Activated CD4-positive, CD25-positive, alpha-beta regulatory T cell (primary cell): Measurements from ENCODE around the gene SLC24A3.

Experiments
- DNase-seq, 4 experiments: peaks; one replicate each; lab custom pipeline; 2025; lab: John Stamatoyannopoulos, UW

SLC24A3 gene

GRCh38 chr20:19506021-19506420 lies 293.6 kb downstream of the SLC24A3 start:
- no peak for DNase-seq

- DNase-seq: no peak
Observed at GRCh38 chr20:19508449-19508848, 296.0 kb downstream of the SLC24A3 start.

- no peak for DNase-seq
Observed at GRCh38 chr20:19510611-19511010, 298.2 kb downstream of the SLC24A3 start.

GRCh38 chr20:19511931-19512330 lies 299.5 kb downstream of the SLC24A3 start:
- DNase-seq: no peak

GRCh38 chr20:19512886-19513677 lies 300.6 kb downstream of the SLC24A3 start:
- DNase-seq: no peak

- DNase-seq: no peak
Observed at GRCh38 chr20:19515074-19515473, 302.6 kb downstream of the SLC24A3 start.

GRCh38 chr20:19519466-19519865 lies 307.0 kb downstream of the SLC24A3 start:
- no peak for DNase-seq

GRCh38 chr20:19520261-19520660 lies 307.8 kb downstream of the SLC24A3 start:
- no peak for DNase-seq

GRCh38 chr20:19522071-19522801 lies 309.8 kb downstream of the SLC24A3 start:
- no peak for DNase-seq

- no peak for DNase-seq
Observed at GRCh38 chr20:19522836-19523590, 310.6 kb downstream of the SLC24A3 start.

GRCh38 chr20:19524691-19525090 lies 312.2 kb downstream of the SLC24A3 start:
- no peak for DNase-seq

GRCh38 chr20:19527509-19527908 lies 315.1 kb downstream of the SLC24A3 start:
- DNase-seq: no peak

GRCh38 chr20:19528286-19529030 lies 316.0 kb downstream of the SLC24A3 start:
- no peak for DNase-seq

GRCh38 chr20:19530006-19530405 lies 317.6 kb downstream of the SLC24A3 start:
- no peak for DNase-seq

GRCh38 chr20:19531446-19531845 lies 319.0 kb downstream of the SLC24A3 start:
- DNase-seq: no peak

- DNase-seq: no peak
Observed at GRCh38 chr20:19538556-19538955, 326.1 kb downstream of the SLC24A3 start.

- no peak for DNase-seq
Observed at GRCh38 chr20:19539191-19539590, 326.7 kb downstream of the SLC24A3 start.

GRCh38 chr20:19540392-19540791 lies 327.9 kb downstream of the SLC24A3 start:
- DNase-seq: no peak

GRCh38 chr20:19543101-19543500 lies 330.7 kb downstream of the SLC24A3 start:
- DNase-seq: no peak

GRCh38 chr20:19544684-19545083 lies 332.2 kb downstream of the SLC24A3 start:
- DNase-seq: no peak

GRCh38 chr20:19546648-19547047 lies 334.2 kb downstream of the SLC24A3 start:
- DNase-seq: no peak

GRCh38 chr20:19547547-19547946 lies 335.1 kb downstream of the SLC24A3 start:
- no peak for DNase-seq
